Adrenal gland (tissue), 12 donors: ENCODE measurements around the gene PRKCH. TPM values are rescaled to one million over a fixed set of nuclear protein-coding genes. Genes with fewer than 3 reads are reported as not detected.

Experiments used
- DNase-seq, 7 donors: peaks; one replicate each; pipeline ENCODE4 v3.0.0-alpha.2; 2019 to 2020
- H3K27ac ChIP-seq, 5 donors: fragments of 200-600 bp; sonication (generic) in 4 of 5; 1 replicate in 3 of 5; 2 replicates in 2 of 5; pipeline versions ENCODE4 v1.5.1 to v1.8.0; 2016 to 2020; ENCODE audit warnings: mild to moderate bottlenecking in 1 of 5
- H3K27me3 ChIP-seq: fragments of 200-600 bp; 2 replicates; pipeline ENCODE4 v1.8.0; 2021
- H3K36me3 ChIP-seq, 2 donors: fragments of 200-600 bp; replicated peaks in 1 of 2; 1 replicate in 1 of 2; 2 replicates in 1 of 2; pipeline versions ENCODE4 v1.5.1 to v1.8.0; 2018 to 2022
- H3K4me1 ChIP-seq, 2 donors: fragments of 200-600 bp; replicated peaks in 1 of 2; 1 replicate in 1 of 2; 2 replicates in 1 of 2; pipeline versions ENCODE4 v1.5.1 to v1.8.0; 2018 to 2021
- H3K4me3 ChIP-seq, 4 donors: fragments of 200-600 bp; sonication (generic) in 3 of 4; one replicate each; pipeline ENCODE4 v1.5.1; 2016 to 2018
- H3K9me3 ChIP-seq, 3 donors: fragments of 200-600 bp; sonication (generic) in 1 of 3; replicated peaks in 1 of 3; 1 replicate in 2 of 3; 2 replicates in 1 of 3; pipeline versions ENCODE4 v1.5.1 to v1.8.0; 2016 to 2021
- POLR2A ChIP-seq, 2 donors: fragments of 450-650 bp; IDR thresholded peaks; one replicate each; pipeline ENCODE4 v1.6.1; 2017; ENCODE audit warnings: antibody characterized with exemption in 2 of 2, mild to moderate bottlenecking in 2 of 2, moderate library complexity in 1 of 2
- WGBS, 4 donors: extraction: QIAGEN DNeasy Blood & Tissue Kit in 2 of 4; methylation state at CpG; one replicate each; pipeline versions ENCODE4 v1.1.5 to v1.1.7; 2013 to 2017; 5-methylcytosine and 5-hydroxymethylcytosine counted together
- intact Hi-C, 2 donors: fragments of 100-400 bp; cut with DNase I; formaldehyde crosslinking; loops; one replicate each; pipeline versions ENCODE4 v1.14.1 to v1.15.0; 2022 to 2023
- polyA plus RNA-seq, 3 donors: library from polyadenylated mRNA; stranded (reverse); fragments of 200-250 nt in 2 of 3; fragments of 350-450 nt in 1 of 3; fragmentation: Illumina TruSeq in 1 of 3; extraction: RNeasy Lipid Tissue Mini Kit (QIAGEN cat#74804) in 1 of 3; gene quantifications; one replicate each; pipeline ENCODE4 v1.2.3, GENCODE V29; 2013 to 2014
- total RNA-seq, 9 donors: library from RNA; depleted of rRNA in 4 of 9; stranded (reverse); fragments of >200 nt in 4 of 9; fragments of 120-200 nt in 1 of 9; fragmentation: NEBNext Ultra II Directional in 1 of 9; extraction: Animal tissue kit (Norgen Biotek cat#: 25700) in 1 of 9; gene quantifications; one replicate each; pipeline versions ENCODE4 v1.1.0 to v1.2.4, GENCODE V29; 2013 to 2023
- TF ChIP-seq, protein P1 (sequence below), 6 experiments: fragments of 450-650 bp in 4 of 6; fragments of 200-600 bp in 2 of 6; sonication (generic) in 1 of 6; IDR thresholded peaks; 1 replicate in 5 of 6; 2 replicates in 1 of 6; pipeline versions ENCODE4 v1.5.1 to v1.8.0; 2016 to 2021; ENCODE audit warnings: antibody characterized with exemption in 6 of 6, mild to moderate bottlenecking in 2 of 6, moderate library complexity in 1 of 6
- donor health status: healthy with polysubstance abuse.
- donor health status: Bipolar disorder and iron deficiency.
- donor health status: DM: yes; HTN: yes; CAD: no.
- donor health status: DM: no; HTN: no; CAD: no.
- donor health status: DM: no; HTN: no; CAD: no.
- donor health status: DM: yes; HTN: yes; CAD: no.

Gene PRKCH
- total and polyA plus RNA-seq, 12 donors = 7.8 to 28.1 (median 17.0) TPM

DNA sequence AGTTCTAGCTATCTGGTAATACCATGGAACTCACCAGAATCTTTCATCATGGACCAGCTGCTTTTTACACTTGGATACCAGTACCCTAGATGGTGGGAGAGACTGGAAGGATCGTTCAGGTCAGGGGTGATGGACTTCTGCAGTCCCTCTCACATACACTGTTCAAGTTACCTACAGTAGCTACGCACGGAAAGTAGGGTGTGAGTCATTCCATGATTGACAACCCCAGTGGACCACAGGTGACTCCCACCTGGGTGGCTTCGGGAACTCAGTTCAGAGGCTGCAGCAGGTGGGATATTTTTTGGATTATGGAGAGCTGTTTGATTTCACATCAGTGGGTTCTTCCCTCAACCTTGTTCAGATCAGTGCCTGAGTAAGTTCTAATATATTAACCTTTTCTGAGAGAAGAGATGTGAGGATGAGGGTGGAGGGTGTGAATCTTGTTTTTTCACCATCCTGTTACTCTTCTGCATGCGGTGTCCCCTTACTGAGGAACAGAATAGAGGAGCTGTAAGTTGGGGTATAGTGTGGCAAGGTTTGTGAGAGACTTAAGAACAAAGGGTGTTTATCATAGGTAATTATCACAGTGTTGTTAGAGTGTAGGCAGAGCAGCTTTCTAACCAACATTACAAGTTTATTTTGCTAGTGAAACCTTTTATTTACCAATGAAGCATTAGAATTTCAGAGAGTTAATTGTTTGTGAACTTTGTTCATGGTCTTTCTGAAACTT is 39.6 kb downstream of the PRKCH start:
- no peak for DNase-seq
- H3K4me3 ChIP-seq = no peak overlapping the region
- H3K9me3 ChIP-seq = no peaks in the 10 kb centered on the region
- intact Hi-C loops = no loop called here
- 74 to 87% (median 82%) methylated on average over 5 of the region's 5 CpGs for WGBS, 4 donors
- H3K27me3 ChIP-seq = no peaks in the 10 kb centered on the region
- TF ChIP-seq POLR2A (IDR thresholded peaks at IDR 0.05) = no peak
- TF ChIP-seq, protein P1, sequence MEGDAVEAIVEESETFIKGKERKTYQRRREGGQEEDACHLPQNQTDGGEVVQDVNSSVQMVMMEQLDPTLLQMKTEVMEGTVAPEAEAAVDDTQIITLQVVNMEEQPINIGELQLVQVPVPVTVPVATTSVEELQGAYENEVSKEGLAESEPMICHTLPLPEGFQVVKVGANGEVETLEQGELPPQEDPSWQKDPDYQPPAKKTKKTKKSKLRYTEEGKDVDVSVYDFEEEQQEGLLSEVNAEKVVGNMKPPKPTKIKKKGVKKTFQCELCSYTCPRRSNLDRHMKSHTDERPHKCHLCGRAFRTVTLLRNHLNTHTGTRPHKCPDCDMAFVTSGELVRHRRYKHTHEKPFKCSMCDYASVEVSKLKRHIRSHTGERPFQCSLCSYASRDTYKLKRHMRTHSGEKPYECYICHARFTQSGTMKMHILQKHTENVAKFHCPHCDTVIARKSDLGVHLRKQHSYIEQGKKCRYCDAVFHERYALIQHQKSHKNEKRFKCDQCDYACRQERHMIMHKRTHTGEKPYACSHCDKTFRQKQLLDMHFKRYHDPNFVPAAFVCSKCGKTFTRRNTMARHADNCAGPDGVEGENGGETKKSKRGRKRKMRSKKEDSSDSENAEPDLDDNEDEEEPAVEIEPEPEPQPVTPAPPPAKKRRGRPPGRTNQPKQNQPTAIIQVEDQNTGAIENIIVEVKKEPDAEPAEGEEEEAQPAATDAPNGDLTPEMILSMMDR (IDR thresholded peaks at IDR 0.05) = no peak
- no peaks in the 10 kb centered on the region for H3K4me1 ChIP-seq
- H3K27ac ChIP-seq = no peak overlapping the region
- H3K36me3 ChIP-seq = no peaks in the 10 kb centered on the region

DNA sequence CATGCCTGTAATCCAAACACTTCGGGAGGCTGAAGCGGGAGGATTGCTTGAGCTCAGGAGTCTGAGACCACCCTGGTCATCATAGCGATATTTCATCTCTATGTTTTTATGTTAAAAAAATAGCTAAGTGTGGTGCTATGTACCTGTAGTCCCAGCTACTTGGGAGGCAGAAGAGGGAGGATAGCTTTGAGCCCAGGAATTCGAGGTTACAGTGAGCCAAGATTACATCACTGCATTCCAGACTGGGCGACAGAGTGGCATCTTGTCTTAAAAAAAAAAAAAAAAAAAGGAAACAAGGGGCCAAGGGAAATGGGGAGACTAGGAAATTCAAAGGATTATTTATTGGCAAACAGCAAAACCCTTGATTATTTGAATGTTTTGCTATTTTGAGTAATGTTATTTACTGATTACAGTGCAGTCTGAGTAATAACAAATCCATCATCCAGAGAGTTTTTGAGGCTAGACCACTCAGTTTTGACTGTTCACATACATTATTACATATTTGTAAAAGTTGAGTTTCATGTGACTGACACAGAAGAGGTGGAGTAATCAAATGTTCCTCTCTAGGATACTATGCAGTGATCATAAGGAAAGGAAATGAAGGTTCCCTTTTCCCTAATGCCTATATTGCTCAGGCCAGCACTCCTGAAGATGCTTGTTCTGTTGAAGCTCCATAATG is 40.8 kb downstream of the PRKCH start:
- intact Hi-C loops = no loop called here
- TF ChIP-seq, protein P1 (IDR thresholded peaks at IDR 0.05) = no peak
- TF ChIP-seq POLR2A (IDR thresholded peaks at IDR 0.05) = no peak
- Histone ChIP-seq H3K27ac (no peak overlapping the region), H3K36me3 (no peaks in the 10 kb centered on the region), H3K4me3 (no peak overlapping the region), H3K9me3 (no peaks in the 10 kb centered on the region), H3K4me1 (no peaks in the 10 kb centered on the region), H3K27me3 (no peaks in the 10 kb centered on the region)
- 62 to 76% (median 74%) methylated on average over 5 of the region's 5 CpGs for WGBS, 4 donors
- DNase-seq = no peak

DNA sequence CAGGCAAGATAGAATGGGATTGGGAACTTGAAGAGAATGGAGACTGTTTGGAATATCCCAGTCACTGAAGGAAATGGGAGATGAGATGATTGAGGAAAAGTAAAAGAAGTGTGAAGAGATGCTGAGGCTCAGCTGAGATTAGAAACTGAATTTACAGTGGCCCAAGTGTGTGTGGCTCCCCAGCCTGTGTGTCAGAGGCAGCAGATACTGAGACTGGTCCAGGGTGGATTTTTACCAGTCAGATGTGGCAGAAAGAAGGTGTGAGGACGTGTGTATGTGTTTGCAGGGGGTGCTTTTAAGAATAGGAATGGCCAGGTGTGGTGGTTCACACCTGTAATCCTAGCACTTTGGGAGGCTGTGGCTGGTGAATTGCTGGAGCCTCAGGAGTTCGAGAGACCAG is 42.9 kb downstream of the PRKCH start:
- no peak for TF ChIP-seq POLR2A (IDR thresholded peaks at IDR 0.05)
- TF ChIP-seq, protein P1 (IDR thresholded peaks at IDR 0.05) = no peak
- Histone ChIP-seq H3K36me3 (no peaks in the 10 kb centered on the region), H3K9me3 (no peaks in the 10 kb centered on the region), H3K27me3 (no peaks in the 10 kb centered on the region), H3K27ac (no peak overlapping the region), H3K4me3 (no peak overlapping the region), H3K4me1 (no peaks in the 10 kb centered on the region)
- WGBS, 4 donors = 65 to 75% (median 68%) methylated on average over 2 of the region's 2 CpGs
- intact Hi-C loops = no loop called here
- no peak for DNase-seq

DNA sequence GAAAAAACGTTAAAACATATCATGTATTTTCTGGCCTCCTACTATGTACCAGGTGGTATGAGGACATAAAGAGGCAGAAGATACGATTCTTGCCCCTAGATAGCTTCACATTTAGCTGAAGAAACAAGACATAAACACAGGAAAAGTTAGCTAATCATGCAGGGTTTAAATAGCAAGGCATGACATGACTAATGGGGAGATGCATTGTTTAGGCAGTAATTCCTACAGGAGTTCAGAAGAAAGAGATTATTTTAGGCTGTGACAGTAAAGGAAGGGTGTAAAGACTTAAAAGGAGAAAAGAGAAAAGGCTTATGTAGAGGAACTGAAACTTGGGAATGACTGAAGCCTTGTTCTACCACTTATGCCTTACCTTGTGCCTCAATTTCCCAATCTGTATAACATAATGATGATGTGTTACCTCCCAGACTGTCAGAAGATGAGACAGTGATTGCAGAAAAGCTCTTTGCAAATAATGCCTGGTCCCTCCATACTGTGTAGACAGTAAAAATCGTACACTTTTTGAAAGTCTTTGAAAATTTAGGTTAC is 44.4 kb downstream of the PRKCH start:
- no peaks in the 10 kb centered on the region for H3K36me3 ChIP-seq
- no peak for DNase-seq
- no peaks in the 10 kb centered on the region for H3K27me3 ChIP-seq
- no peaks in the 10 kb centered on the region for H3K4me1 ChIP-seq
- H3K27ac ChIP-seq = no peak overlapping the region
- H3K4me3 ChIP-seq = no peak overlapping the region
- no peaks in the 10 kb centered on the region for H3K9me3 ChIP-seq
- WGBS, 4 donors = 47 to 55% (median 51%) methylated on average over 3 of the region's 3 CpGs
- intact Hi-C loops = no loop called here
- TF ChIP-seq, protein P1 (IDR thresholded peaks at IDR 0.05) = no peak
- no peak for TF ChIP-seq POLR2A (IDR thresholded peaks at IDR 0.05)
